IMR-90 (cell line): ENCODE data around the gene CDC7. TPM values are rescaled to one million over a fixed set of nuclear protein-coding genes. Genes with fewer than 3 reads are reported as not detected.

Experiments
- ATAC-seq: fragments of 200-7000 bp; cut with Tn5 transposase; 2 replicates; pipeline ENCODE4 v1.9.1; 2020; ENCODE audit warnings: low read depth, mild to moderate bottlenecking, moderate library complexity
- BruUV-seq: library from RNA; stranded (reverse); fragments of 400-500 nt; replicated peaks from 2 replicates; lab custom pipeline; 2021; lab: Mats Ljungman, UMichigan
- CTCF ChIA-PET: fragments of 300-600 bp; formaldehyde crosslinking; extraction: SDS; loops from one replicate; lab custom pipeline; 2021; ENCODE audit warnings: antibody characterized with exemption; lab: Yijun Ruan, JAX
- POLR2A ChIA-PET: fragments of 300-600 bp; sonication (Branson Sonifier 250); formaldehyde crosslinking; loops from one replicate; lab custom pipeline; 2022; ENCODE audit warnings: antibody characterized with exemption; ENCODE audit not compliant: unreplicated experiment; lab: Charles Lee
- DNase-seq: peaks from one replicate; pipeline ENCODE4 v3.0.0; 2013
- H2AFZ ChIP-seq: replicated peaks from 2 replicates; pipeline ENCODE3; 2013; ENCODE audit warnings: low read length, mild to moderate bottlenecking; ENCODE audit not compliant: poor library complexity
- H2AK5ac ChIP-seq: 2 replicates; pipeline ENCODE4 v1.6.1; 2013; ENCODE audit warnings: low read depth, low read length, inconsistent platforms
- H2AK9ac ChIP-seq: replicated peaks from 2 replicates; pipeline ENCODE3; 2013; ENCODE audit warnings: mild to moderate bottlenecking, low read depth, low read length, moderate library complexity; ENCODE audit not compliant: poor library complexity
- H2BK120ac ChIP-seq: 2 replicates; pipeline ENCODE4 v1.6.1; 2013; ENCODE audit warnings: low read depth, low read length, inconsistent platforms
- H2BK15ac ChIP-seq: 3 replicates; pipeline ENCODE4 v1.6.1; 2013; ENCODE audit warnings: low read depth, low read length, inconsistent platforms
- H2BK20ac ChIP-seq: 2 replicates; pipeline ENCODE4 v1.6.1; 2013; ENCODE audit warnings: low read depth, mild to moderate bottlenecking, inconsistent platforms, low read length, moderate library complexity
- H2BK5ac ChIP-seq: 2 replicates; pipeline ENCODE4 v1.6.1; 2013; ENCODE audit warnings: mild to moderate bottlenecking, low read depth, low read length, inconsistent platforms; ENCODE audit not compliant: poor library complexity, severe bottlenecking
- H3K14ac ChIP-seq: replicated peaks from 2 replicates; pipeline ENCODE4 v1.6.1; 2013; ENCODE audit warnings: low read depth, low read length, inconsistent platforms
- H3K18ac ChIP-seq: 2 replicates; pipeline ENCODE4 v1.6.1; 2013; ENCODE audit warnings: low read depth, low read length, control low read depth
- H3K23ac ChIP-seq: 2 replicates; pipeline ENCODE4 v1.6.1; 2013; ENCODE audit warnings: low read depth, low read length, inconsistent platforms
- H3K27ac ChIP-seq: 2 replicates; pipeline ENCODE4 v1.5.1; 2013; ENCODE audit warnings: mild to moderate bottlenecking, control low read depth, low read length; ENCODE audit not compliant: insufficient read depth
- H3K27me3 ChIP-seq: 2 replicates; pipeline ENCODE4 v1.6.1; 2013; ENCODE audit warnings: low read length; ENCODE audit not compliant: control insufficient read depth, insufficient read depth
- H3K36me3 ChIP-seq: 2 replicates; pipeline ENCODE4 v1.6.1; 2013; ENCODE audit warnings: low read length, mixed read lengths; ENCODE audit not compliant: control insufficient read depth, insufficient read depth
- H3K4ac ChIP-seq: 2 replicates; pipeline ENCODE4 v1.6.1; 2013; ENCODE audit warnings: low read depth, low read length, inconsistent platforms
- H3K4me1 ChIP-seq: 2 replicates; pipeline ENCODE4 v1.6.1; 2013; ENCODE audit warnings: low read length, mixed read lengths; ENCODE audit not compliant: control insufficient read depth, insufficient read depth
- H3K4me2 ChIP-seq: 2 replicates; pipeline ENCODE4 v1.6.1; 2013; ENCODE audit warnings: low read depth, mild to moderate bottlenecking, control low read depth, low read length, moderate library complexity
- H3K4me3 ChIP-seq: 2 replicates; pipeline ENCODE4 v1.5.1; 2013; ENCODE audit warnings: low read depth, mild to moderate bottlenecking, control low read depth, low read length, moderate library complexity; ENCODE audit not compliant: insufficient read depth
- H3K56ac ChIP-seq: 2 replicates; pipeline ENCODE4 v1.6.1; 2013; ENCODE audit warnings: low read length, inconsistent platforms; ENCODE audit not compliant: insufficient read depth; ENCODE audit errors: extremely low read depth
- H3K79me1 ChIP-seq, 2 experiments: 2 replicates each; pipeline ENCODE4 v1.6.1; 2013; ENCODE audit warnings: low read length in 2 of 2, inconsistent platforms in 1 of 2, low read depth in 1 of 2
- H3K9ac ChIP-seq: 2 replicates; pipeline ENCODE4 v1.6.1; 2013; ENCODE audit warnings: low read depth, low read length, control low read depth
- H3K9me1 ChIP-seq: 2 replicates; pipeline ENCODE4 v1.6.1; 2013; ENCODE audit warnings: low read length, inconsistent platforms; ENCODE audit not compliant: insufficient read depth
- H3K9me3 ChIP-seq: 2 replicates; pipeline ENCODE4 v1.6.1; 2013; ENCODE audit warnings: low read length; ENCODE audit not compliant: control insufficient read depth, insufficient read depth
- H4K20me1 ChIP-seq: 2 replicates; pipeline ENCODE4 v1.6.1; 2013; ENCODE audit warnings: low read length, inconsistent platforms; ENCODE audit not compliant: insufficient read depth
- H4K5ac ChIP-seq: 2 replicates; pipeline ENCODE4 v1.6.1; 2013; ENCODE audit warnings: mild to moderate bottlenecking, low read depth, low read length, control low read depth
- H4K8ac ChIP-seq, 2 experiments: 2 replicates each; pipeline ENCODE4 v1.6.1; 2013; ENCODE audit warnings: low read depth in 2 of 2, low read length in 2 of 2, control low read depth in 1 of 2, inconsistent platforms in 1 of 2
- H4K91ac ChIP-seq: 2 replicates; pipeline ENCODE4 v1.6.1; 2013; ENCODE audit warnings: low read depth, low read length, inconsistent platforms; ENCODE audit not compliant: insufficient read depth
- MAZ ChIP-seq: IDR thresholded peaks from 2 replicates; pipeline ENCODE4 v1.6.1; 2012; ENCODE audit warnings: low read depth, mild to moderate bottlenecking, low read length, improper control_type of control experiment, moderate library complexity, borderline replicate concordance
- WGBS, 2 experiments: methylation state at CpG; one replicate each; pipeline versions ENCODE4 v1.1.5 to v1.1.7; 2013; ENCODE audit warnings: missing lambda C conversion rate in 2 of 2; ENCODE audit not compliant: insufficient read length in 1 of 2; ENCODE audit errors: extremely low coverage in 2 of 2; 5-methylcytosine and 5-hydroxymethylcytosine counted together
- dilution Hi-C: fragments of 300-500 bp; cut with HindIII; formaldehyde crosslinking; loops from one replicate; pipeline ENCODE4 v1.14.3; 2018; ENCODE audit warnings: low sequenced_read_pairs; ENCODE audit not compliant: unreplicated experiment
- in situ Hi-C: fragments of 300-500 bp; cut with MboI; formaldehyde crosslinking; loops from 3 replicates; pipeline ENCODE4 v1.14.3; 2019; ENCODE audit warnings: low sequenced_read_pairs, inconsistent platforms, mixed read lengths
- intact Hi-C: fragments of 100-400 bp; cut with micrococcal nuclease; formaldehyde crosslinking; loops from 2 replicates; pipeline ENCODE4 v1.10.0; 2022
- polyA plus RNA-seq, 3 experiments: library from polyadenylated mRNA; depleted of rRNA; stranded (reverse); fragments of >200 nt; gene quantifications; 2 replicates each; pipeline ENCODE4 v1.2.3, GENCODE V29; 2012; ENCODE audit warnings: low replicate concordance in 1 of 3
- total RNA-seq: library from RNA; depleted of rRNA; stranded (reverse); fragments of >200 nt; gene quantifications from 2 replicates; pipeline ENCODE4 v1.2.3, GENCODE V29; 2012

The CDC7 gene
- total and polyA plus RNA-seq, 2 of the 4 experiments (the other 2 are of a cell fraction): 4.3 to 4.7 TPM

DNA sequence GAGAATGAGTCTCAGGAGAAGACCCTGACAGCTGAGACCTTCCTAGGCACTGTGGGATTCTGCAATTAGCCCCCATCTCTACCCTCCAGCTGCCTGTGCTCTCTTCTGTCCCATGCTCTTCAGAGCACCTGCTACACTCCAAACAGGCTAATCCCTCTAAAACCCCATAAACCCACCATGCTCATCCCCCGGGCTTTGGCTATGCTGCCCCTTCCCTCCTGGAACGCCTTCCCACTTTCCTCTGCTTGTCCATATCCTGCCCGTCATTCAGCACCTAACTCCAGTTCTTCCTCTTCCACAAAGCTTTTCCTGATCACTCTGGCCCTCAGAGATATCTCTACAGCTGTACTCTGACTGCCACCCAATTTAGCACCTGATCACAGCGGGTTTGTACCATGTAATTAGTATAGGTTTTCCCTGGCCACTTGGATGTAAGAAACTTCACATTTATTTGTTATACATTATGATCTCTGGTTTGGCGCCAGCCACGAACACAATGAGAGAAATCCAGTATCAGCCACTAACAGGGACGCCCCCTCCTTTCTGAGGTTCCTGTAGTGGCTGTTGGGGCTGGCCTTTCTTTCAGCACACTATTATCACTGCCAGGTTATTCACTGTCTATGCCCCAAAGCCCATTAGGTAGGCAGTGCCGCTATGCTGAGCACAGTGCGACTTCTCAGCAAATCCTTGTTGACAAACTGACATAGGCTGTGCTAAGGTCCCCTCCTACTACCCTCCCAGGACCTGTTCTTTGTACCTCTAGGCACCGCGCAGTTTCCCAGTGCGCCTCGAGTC is 45.1 kb downstream of the CDC7 start:
- 97% methylated on average over 6 of the region's 13 CpGs; no CpG with 5 or more reads in 1 of the 2 experiments for WGBS, 2 experiments
- in situ Hi-C loops: no loop called here
- H2BK5ac ChIP-seq: no peak overlapping the region

More for the DNA sequence above, 45.1 kb downstream of the CDC7 start:
- ATAC-seq (no peak), DNase-seq (no peak)
- no peak overlapping the region for H4K8ac ChIP-seq
- no peak overlapping the region for H2BK120ac ChIP-seq
- H3K9me3 ChIP-seq: no peaks in the 10 kb centered on the region
- ChIA-PET POLR2A (no interaction called here), CTCF (no interaction called here)
- H3K14ac ChIP-seq: no peak overlapping the region
- dilution Hi-C loops (no loop called here), intact Hi-C loops (no loop called here)
- no peak overlapping the region for H3K4ac ChIP-seq
- H2BK20ac ChIP-seq: no peak overlapping the region
- H4K5ac ChIP-seq: no peak overlapping the region
- H2AFZ ChIP-seq: no peak overlapping the region
- no peak overlapping the region for H3K27ac ChIP-seq
- H3K4me3 ChIP-seq: no peak overlapping the region
- H2AK5ac ChIP-seq: no peak overlapping the region
- H3K27me3 ChIP-seq: peaks cover 31% of the 10 kb centered on the region
- H3K23ac ChIP-seq: no peak overlapping the region
- BruUV-seq: no TSS peak
- no peaks in the 10 kb centered on the region for H4K20me1 ChIP-seq
- H3K9me1 ChIP-seq: no peaks in the 10 kb centered on the region
- TF ChIP-seq MAZ: no peak
- no peak overlapping the region for H3K9ac ChIP-seq
- no peaks in the 10 kb centered on the region for H3K79me1 ChIP-seq
- no peaks in the 10 kb centered on the region for H3K4me1 ChIP-seq
- no peaks in the 10 kb centered on the region for H3K36me3 ChIP-seq
- no peak overlapping the region for H4K91ac ChIP-seq
- no peak overlapping the region for H3K18ac ChIP-seq
- H3K4me2 ChIP-seq: no peak overlapping the region
- no peak overlapping the region for H2BK15ac ChIP-seq
- no peak overlapping the region for H2AK9ac ChIP-seq
- H3K56ac ChIP-seq: no peak overlapping the region
